Gastrocnemius medialis (tissue), 4 donors: Measurements from ENCODE around the gene RARA.

Experiments
- CTCF ChIP-seq, 5 experiments: fragments of 450-650 bp in 3 of 5; fragments of 200-600 bp in 2 of 5; sonication (generic) in 2 of 5; IDR thresholded peaks in 4 of 5; conservative IDR thresholded peaks in 1 of 5; 1 replicate in 4 of 5; 2 replicates in 1 of 5; pipeline ENCODE4 v1.5.1; 2016 to 2019; ENCODE audit warnings: antibody characterized with exemption in 5 of 5, mild to moderate bottlenecking in 3 of 5, moderate library complexity in 3 of 5
- POLR2A ChIP-seq, 2 donors: fragments of 450-650 bp; IDR thresholded peaks; one replicate each; pipeline ENCODE4 v1.6.1; 2017; ENCODE audit warnings: antibody characterized with exemption in 2 of 2, mild to moderate bottlenecking in 2 of 2, moderate library complexity in 2 of 2

- TF ChIP-seq CTCF (IDR thresholded peaks at IDR 0.05 in 4 of 5, conservative IDR thresholded peaks at IDR 0.05 in 1 of 5) (no peak), POLR2A (IDR thresholded peaks at IDR 0.05) (no peak)
These were observed 62.4 kb downstream of the RARA start for GRCh38 chr17:40371261-40371929.
